ENCODE results near the gene NAP1L1.

DNA sequence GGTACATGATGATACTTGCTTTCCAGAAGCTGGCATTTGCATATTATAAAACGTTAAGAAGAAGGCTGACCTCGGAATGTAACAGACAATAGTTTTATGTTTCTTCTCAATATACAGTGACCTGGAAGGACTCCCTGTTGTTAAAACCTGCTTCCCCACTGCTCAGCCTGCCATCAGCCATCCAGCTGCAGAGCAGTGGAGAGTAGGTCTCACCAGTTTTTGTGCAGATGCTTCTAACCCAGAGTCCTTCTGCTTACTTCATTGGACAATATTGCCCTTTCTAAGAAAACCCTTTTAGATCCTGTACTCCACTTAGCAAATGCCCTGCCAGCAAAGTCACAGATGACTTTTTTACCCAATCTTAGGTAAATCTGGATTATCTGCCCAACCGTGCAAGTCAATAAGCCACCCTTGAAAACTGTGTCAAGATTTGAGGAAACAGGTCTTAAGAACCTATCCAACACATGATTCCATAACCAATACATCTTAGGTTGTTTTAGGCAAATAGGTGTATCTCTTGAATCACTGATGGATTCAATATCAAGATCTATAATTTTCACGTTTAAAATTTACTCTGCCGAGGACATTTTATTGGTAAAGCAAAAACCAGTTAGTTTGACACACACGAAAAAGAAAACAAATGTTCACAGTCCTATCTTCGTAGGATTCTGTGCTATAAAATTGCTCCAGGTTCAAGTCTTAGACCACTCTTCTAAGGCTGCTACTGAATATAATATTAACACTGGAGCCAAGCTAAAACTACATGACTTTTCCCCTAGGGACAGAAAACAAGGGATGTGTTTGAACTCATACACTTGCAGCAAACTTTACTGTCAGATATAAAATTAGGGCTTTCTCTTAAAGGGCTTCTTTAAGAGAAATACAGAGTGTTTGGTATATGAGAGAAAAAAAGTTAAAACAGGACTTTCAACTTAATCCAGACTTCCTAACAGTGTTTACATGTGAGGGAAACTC is 58.6 kb downstream of the NAP1L1 start:
- TF ChIP-seq, protein P1, sequence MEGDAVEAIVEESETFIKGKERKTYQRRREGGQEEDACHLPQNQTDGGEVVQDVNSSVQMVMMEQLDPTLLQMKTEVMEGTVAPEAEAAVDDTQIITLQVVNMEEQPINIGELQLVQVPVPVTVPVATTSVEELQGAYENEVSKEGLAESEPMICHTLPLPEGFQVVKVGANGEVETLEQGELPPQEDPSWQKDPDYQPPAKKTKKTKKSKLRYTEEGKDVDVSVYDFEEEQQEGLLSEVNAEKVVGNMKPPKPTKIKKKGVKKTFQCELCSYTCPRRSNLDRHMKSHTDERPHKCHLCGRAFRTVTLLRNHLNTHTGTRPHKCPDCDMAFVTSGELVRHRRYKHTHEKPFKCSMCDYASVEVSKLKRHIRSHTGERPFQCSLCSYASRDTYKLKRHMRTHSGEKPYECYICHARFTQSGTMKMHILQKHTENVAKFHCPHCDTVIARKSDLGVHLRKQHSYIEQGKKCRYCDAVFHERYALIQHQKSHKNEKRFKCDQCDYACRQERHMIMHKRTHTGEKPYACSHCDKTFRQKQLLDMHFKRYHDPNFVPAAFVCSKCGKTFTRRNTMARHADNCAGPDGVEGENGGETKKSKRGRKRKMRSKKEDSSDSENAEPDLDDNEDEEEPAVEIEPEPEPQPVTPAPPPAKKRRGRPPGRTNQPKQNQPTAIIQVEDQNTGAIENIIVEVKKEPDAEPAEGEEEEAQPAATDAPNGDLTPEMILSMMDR (conservative IDR thresholded peaks at IDR 0.05 in 1 of 2, IDR thresholded peaks at IDR 0.05 in 1 of 2; ENCODE audit: extremely low read depth in 1 of 2, insufficient read depth in 1 of 2, low read depth in 1 of 2, low read length in 2 of 2), result no peak
- TF ChIP-seq EZH2 (IDR thresholded peaks at IDR 0.05; ENCODE audit: borderline replicate concordance, low read length), result no peak

Measured in mammary epithelial cell (primary cell).